Measurements from ENCODE around the gene PODNL1. TPM values are rescaled to one million over a fixed set of nuclear protein-coding genes. Genes with fewer than 3 reads are reported as not detected.

PODNL1 gene
- total RNA-seq, 1 experiment from 2014 or later = not detected

Other genes with a start within 250 kb of the PODNL1 start
- 27.8 and 37.2 TPM in 2 replicates for gene MRI1, start 173.9 kb downstream of the PODNL1 start, total RNA-seq (2014; rRNA removed; shearing (Covaris generic); ENCODE audit: low replicate concordance)
- 70.3 and 247 TPM in 2 replicates for gene C19orf53, start 164.0 kb downstream of the PODNL1 start, total RNA-seq (2014; rRNA removed; shearing (Covaris generic); ENCODE audit: low replicate concordance)
- 4.8 and 7.9 TPM in 2 replicates for gene ZSWIM4, start 143.0 kb downstream of the PODNL1 start, total RNA-seq (2014; rRNA removed; shearing (Covaris generic); ENCODE audit: low replicate concordance)
- gene NANOS3, start 61.3 kb downstream of the PODNL1 start, total RNA-seq (2014; rRNA removed; shearing (Covaris generic); ENCODE audit: low replicate concordance) = not detected in 2 replicates
- 5.1 and 8.4 TPM in 2 replicates for gene BRME1, start 32.3 kb downstream of the PODNL1 start, total RNA-seq (2014; rRNA removed; shearing (Covaris generic); ENCODE audit: low replicate concordance)
- 26.2 and 27.3 TPM in 2 replicates for gene CC2D1A, start 32.2 kb downstream of the PODNL1 start, total RNA-seq (2014; rRNA removed; shearing (Covaris generic); ENCODE audit: low replicate concordance)
- 13.8 and 22.9 TPM in 2 replicates for gene DCAF15, start 14.1 kb upstream of the PODNL1 start, total RNA-seq (2014; rRNA removed; shearing (Covaris generic); ENCODE audit: low replicate concordance)
- 0.86 and 3.3 TPM in 2 replicates for gene RFX1, start 67.9 kb upstream of the PODNL1 start, total RNA-seq (2014; rRNA removed; shearing (Covaris generic); ENCODE audit: low replicate concordance)
- gene RLN3, start 89.7 kb upstream of the PODNL1 start, total RNA-seq (2014; rRNA removed; shearing (Covaris generic); ENCODE audit: low replicate concordance) = not detected in 2 replicates
- gene IL27RA, start 93.3 kb upstream of the PODNL1 start, total RNA-seq (2014; rRNA removed; shearing (Covaris generic); ENCODE audit: low replicate concordance) = 3.3 and 8.4 TPM in 2 replicates
- gene PALM3, start 123.7 kb upstream of the PODNL1 start, total RNA-seq (2014; rRNA removed; shearing (Covaris generic); ENCODE audit: low replicate concordance) = not detected in 2 replicates
- 1.6 and 2.3 TPM in 2 replicates for gene MISP3, start 134.4 kb upstream of the PODNL1 start, total RNA-seq (2014; rRNA removed; shearing (Covaris generic); ENCODE audit: low replicate concordance)
- not detected in 2 replicates for gene C19orf67, start 147.4 kb upstream of the PODNL1 start, total RNA-seq (2014; rRNA removed; shearing (Covaris generic); ENCODE audit: low replicate concordance)
- gene SAMD1, start 152.3 kb upstream of the PODNL1 start, total RNA-seq (2014; rRNA removed; shearing (Covaris generic); ENCODE audit: low replicate concordance) = 41.9 and 99.7 TPM in 2 replicates
- gene PRKACA, start 179.3 kb upstream of the PODNL1 start, total RNA-seq (2014; rRNA removed; shearing (Covaris generic); ENCODE audit: low replicate concordance) = 22.7 and 48.4 TPM in 2 replicates
- 49.2 and 63.3 TPM in 2 replicates for gene ASF1B, start 198.2 kb upstream of the PODNL1 start, total RNA-seq (2014; rRNA removed; shearing (Covaris generic); ENCODE audit: low replicate concordance)

All from MG63 (cell line).